SKM-1 treated with dmso at 0.1 percent for 144 hours (cell line): ENCODE data around the gene PLA2G4E.

Experiments used
- DNase-seq: peaks from one replicate; lab custom pipeline; 2025; ENCODE audit not compliant: unreplicated experiment; lab: John Stamatoyannopoulos, UW

PLA2G4E gene, protein sequence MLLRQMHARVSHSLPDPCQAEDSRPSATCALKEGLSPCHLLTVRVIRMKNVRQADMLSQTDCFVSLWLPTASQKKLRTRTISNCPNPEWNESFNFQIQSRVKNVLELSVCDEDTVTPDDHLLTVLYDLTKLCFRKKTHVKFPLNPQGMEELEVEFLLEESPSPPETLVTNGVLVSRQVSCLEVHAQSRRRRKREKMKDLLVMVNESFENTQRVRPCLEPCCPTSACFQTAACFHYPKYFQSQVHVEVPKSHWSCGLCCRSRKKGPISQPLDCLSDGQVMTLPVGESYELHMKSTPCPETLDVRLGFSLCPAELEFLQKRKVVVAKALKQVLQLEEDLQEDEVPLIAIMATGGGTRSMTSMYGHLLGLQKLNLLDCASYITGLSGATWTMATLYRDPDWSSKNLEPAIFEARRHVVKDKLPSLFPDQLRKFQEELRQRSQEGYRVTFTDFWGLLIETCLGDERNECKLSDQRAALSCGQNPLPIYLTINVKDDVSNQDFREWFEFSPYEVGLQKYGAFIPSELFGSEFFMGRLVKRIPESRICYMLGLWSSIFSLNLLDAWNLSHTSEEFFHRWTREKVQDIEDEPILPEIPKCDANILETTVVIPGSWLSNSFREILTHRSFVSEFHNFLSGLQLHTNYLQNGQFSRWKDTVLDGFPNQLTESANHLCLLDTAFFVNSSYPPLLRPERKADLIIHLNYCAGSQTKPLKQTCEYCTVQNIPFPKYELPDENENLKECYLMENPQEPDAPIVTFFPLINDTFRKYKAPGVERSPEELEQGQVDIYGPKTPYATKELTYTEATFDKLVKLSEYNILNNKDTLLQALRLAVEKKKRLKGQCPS

GRCh38 chr15:42020713-42021273, at the start of gene PLA2G4E:
PLA2G4E (minus strand) TSS chr15:42021042; CDS start chr15:42021030, 12 bp downstream.
- DNase-seq = no peak

DNA sequence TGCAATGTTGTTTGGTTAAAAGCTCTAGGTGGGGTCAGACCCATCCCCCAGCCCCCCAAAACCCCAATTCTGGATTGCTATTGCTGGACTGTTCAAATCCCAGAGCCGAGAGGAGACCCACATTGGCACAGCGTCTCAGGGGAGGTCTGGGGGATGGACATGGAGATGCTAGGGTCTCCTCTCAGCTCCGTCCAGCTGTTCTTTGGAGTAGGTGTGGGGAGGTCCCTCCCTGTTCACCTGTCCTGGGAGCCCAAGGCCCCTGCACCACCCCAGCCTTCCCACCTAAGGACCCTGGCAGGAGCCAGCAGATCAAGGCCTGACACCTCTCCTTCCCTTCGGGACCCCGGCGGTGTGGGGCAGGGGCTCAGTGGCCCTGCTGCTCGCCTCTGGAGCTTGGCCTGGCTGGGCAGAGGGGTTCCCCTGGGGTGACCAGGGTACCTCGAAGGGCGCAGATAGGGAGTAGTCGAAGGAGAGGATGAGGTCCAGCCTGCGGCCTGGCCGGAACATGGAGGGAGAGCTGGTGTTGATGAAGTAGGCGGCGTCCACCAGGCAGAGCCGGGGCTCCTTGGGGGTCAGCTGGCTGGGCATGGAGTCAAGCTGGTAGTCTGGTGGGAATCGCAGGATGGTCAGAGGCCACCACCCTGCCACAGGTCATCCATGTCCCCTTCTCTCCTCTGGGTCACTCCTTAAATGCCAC, 49.6 kb upstream of the PLA2G4E start:
- no peak for DNase-seq

DNA sequence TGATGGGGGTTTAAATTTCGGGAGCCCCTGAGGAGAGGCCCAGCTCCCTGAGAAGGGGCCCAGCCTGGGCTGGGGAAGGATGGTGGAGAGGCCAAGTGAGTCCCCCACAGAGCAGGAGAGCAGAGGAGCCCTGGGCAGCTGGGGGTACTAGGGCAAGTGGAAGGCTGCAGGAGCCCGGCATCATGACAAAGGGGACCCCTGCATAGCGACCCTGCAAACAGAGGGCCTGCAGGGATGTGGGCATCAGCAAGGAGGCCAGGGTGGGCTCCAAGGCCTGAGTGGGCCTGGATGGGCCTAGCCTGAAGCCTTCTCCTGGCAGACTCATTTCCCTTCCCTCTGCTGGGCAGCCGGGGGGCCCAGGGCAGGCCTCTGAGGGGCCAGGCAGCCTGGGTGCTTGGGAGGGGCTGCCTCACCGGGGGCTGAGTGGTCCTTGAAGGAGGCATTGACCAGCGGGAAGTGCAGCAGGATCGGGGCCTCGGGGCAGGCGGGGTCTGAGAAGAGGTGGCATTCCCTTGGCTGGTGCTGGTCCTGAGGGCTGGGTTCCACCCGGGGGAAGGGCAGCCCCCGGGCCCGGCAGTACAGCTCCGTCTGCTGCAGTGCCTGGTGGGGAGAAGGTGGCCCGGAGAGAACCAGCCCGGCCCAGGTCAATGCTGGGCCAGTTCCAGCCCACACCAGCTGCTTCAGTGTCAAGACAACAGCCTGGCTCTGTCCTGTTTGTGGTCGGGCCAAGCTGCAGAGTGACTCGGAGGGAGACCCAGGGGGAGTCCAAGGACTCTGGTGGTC, 48.8 kb upstream of the PLA2G4E start:
- DNase-seq = no peak

- DNase-seq = no peak
Measured at GRCh38 chr15:42069025-42069424, 48.2 kb upstream of the PLA2G4E start.

DNA sequence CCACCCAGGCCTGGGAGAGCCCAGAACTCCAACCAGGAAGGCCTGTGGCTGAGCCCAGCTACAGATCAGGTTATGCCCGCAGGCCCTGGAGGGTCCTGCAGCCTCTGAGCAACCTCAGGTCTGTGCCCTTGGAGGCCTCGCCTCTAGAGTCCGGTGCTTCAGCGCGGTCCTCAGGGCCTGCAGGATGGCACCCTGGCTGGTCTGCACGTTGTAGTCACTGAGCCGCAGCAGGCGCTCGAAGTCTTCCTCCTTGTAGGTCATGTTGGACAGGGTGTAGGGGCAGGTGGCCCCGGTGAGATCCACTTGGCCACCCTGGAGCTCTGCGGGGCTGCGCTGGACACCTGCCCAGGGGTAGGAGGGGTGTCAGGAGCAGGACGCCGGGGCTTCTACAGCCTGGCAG, 47.8 kb upstream of the PLA2G4E start:
- no peak for DNase-seq

GRCh38 chr15:42066764-42067415, 46.0 kb upstream of the PLA2G4E start:
- no peak for DNase-seq

- no peak for DNase-seq
Measured at GRCh38 chr15:42065468-42065867, 44.6 kb upstream of the PLA2G4E start.

DNA sequence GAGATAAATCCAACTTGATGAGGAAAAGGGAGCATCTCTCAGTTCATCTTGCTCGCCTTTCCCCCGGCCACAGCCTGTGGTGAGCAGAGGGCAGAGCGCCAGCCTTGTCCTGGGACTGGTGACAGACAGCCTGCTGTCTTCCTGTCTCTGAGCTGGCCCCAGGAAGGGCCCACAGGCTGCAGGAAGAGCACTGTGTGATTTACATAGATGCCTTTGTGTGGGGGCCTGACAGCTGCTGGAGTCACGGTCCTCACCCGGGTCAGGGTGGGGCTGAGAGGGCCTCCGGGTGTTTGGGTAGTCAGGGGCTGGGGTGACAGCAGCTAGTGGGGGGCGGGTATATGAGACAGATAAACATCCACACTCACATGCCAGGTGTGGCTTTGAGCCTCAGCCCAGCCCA, 44.2 kb upstream of the PLA2G4E start:
- no peak for DNase-seq

DNA sequence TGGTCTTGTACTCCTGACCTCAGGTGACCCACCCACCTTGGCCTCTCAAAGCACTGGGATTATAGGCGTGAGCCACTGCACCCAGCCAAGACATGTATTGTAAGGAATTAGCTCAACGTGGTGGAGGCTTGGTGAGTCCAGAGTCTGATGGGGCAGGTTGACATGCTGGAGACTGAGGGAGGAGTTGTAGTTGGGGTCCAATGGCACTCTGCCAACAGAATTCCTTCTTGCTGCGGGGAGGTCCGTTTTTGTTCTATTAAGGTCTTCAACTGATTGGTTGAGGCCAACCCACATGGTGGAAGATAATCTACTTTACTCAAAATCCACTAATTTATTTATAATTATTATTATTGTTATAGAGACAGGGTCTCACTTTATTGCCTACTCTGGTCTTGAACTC, 43.4 kb upstream of the PLA2G4E start:
- no peak for DNase-seq

DNA sequence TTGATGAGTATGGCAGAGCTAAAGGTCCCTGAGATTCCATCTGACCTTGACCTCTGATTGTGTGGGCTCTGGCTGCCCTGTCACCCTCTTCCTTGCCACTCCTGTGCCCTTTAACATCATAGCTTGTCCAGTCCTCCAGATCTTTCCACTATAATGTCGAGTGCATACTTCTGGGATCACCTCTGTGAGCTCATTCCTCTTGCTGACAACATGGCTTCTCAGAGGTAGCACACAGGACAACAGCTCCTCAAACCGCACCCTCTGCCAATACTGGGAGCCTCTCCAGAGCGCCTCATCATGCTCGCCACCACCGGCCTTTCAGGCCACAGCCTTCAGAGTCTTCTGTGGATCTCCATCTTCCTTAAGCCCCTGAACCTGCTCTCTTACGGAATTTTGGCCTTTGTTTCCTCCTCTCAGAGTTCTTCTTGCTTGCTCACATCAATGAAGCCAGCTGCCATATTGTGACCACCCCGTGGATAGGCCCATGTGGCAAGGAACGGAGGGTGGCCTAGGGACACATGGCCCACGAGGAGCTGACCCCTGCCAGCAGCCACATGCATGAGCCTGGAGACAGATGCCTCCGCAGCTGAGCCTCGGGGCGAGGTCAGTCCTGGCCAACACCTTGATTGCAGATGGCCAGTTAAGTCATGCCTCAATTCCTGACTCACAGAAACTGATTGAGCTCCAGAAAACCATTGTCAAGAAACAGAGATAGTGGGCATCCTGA, 42.4 kb upstream of the PLA2G4E start:
- DNase-seq = no peak

DNA sequence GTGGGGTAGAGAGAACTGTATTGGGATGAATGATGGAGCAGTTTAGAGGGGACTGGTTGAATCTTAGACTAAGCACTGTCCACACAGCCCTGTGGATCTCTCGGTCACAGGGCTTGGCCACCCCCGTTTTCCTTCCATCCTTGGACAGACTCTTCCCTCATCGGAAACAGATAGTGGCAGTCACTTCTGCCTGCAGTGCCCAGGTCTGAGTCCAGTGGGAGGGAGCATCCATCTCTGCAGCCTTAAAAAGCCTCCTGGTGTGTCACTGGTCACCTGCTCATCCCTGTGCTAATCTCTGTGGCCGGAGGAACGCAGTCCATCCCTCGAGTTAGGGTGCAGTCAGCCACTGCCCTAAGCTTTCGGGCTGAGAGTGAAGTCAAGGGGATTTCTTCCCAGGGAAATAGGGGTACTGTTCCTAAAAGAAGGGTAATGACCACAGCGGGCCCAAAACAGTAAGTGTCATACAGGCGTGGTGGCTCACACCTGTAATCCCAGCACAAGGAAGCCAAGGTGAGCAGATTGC, 41.5 kb upstream of the PLA2G4E start:
- DNase-seq = no peak

DNA sequence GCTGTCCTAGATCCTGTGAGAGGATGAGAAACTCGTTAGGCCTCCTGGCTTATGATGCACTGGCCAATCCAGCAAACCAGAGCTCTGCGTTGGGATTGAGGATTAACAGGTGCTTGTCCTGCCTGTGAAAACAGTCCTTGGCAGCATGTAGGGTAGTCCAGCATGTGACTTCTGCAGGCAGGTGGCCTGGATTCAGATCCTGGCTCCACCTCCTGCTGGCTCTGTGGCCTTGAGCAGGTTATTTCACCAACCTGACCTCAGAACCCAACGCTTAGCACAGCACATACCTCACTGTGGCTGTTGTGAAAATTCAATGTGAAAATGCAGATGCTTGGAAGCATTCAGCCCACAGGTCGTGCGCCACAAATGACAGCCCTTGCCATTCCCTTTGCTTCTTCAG, 40.0 kb upstream of the PLA2G4E start:
- DNase-seq = no peak

- DNase-seq = no peak
Measured at GRCh38 chr15:42060477-42060763, 39.6 kb upstream of the PLA2G4E start.

DNA sequence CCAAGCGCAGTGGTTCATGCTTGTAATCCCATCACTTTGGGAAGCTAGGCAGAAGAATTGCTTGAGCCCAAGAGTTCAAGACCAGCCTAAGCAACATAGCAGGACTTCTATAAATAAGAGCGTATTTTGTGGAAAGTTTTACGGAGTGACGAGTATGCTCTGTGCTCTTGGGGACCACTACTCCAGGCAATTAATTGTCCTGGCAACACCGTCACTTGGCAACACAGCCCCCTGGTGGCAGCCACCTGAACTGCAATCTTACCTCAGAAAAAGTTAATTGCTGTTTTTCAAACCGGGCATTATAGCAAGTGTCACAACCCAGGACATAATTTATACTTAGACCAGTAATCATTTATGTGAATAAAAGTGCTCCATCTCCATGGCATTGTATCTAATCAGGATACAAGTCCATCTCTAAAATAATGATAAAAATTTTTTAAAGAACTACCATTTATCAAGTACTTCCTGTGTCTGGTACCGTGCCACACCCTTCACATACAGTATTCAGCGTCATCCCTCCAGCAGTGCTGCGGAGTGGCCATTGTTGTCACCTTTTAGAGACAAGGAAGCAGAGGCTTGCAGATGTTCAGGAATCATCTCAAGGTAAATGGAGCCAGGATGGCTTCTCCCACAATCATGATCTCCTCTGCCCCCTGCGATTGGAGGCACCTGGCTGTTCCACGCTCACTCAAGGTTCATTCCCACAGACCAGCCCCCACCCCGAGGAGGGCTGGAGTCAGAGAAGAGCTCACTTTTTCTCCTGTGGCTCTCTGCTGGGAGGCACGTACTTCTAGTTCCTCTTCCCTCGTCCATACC, 39.0 kb upstream of the PLA2G4E start:
- peak; percentile 28 for DNase-seq

DNA sequence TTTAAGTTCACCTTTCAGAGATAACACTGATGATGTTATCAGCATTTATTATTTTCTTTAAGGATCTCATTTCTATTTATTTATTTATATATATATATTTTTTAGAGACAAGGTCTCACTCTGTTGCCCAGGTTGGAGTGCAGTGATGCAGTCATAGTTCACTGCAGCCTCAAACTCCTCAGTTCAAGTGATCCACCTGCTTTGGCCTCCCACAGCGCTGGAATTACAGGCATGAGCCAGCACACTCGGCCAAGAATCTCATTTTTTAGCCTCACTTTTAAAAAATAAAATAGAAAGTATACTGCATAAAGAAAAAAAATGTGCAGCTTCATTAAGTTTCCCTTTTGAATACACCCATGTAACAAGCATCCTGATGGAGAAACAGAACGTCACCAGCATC, 37.9 kb upstream of the PLA2G4E start:
- no peak for DNase-seq

DNA sequence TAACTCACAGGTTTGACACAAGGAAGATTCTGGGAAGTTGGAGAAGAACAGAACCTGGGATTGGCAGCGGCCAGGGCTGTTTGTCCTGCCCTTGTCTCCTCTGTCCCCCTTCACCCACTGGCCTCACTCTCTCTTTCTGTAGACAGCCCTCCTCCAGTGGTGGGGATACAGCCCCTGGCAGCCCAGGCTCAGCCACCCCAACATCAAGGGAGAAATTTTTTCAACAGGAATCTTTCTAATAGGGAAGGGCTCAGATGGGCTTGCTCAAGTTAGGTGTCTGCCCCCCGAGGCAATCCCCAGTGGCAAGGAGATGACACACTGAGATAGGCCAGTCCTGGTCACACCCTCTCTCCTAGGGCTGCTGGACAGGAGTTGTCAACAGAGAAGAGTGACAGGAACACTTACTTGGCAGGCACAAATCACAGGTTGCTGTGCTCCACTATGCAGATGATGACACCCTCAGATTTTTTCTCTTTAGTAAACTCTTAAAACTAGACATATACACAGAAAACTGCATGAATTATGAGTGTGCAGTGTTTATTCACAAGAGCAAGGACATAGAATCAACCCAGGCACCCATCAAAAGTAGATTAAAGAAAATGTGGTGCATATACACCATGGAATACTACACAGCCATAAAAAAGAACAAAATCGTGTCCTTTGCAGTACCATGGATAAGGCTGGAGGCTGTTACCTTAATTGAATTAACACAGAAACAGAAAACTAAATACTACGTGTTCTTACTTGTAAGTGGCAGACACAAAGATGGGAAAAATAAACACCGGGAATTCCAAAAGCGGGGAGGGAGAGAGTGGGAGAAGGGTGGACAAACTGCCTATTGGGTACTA, 37.2 kb upstream of the PLA2G4E start:
- DNase-seq = no peak

DNA sequence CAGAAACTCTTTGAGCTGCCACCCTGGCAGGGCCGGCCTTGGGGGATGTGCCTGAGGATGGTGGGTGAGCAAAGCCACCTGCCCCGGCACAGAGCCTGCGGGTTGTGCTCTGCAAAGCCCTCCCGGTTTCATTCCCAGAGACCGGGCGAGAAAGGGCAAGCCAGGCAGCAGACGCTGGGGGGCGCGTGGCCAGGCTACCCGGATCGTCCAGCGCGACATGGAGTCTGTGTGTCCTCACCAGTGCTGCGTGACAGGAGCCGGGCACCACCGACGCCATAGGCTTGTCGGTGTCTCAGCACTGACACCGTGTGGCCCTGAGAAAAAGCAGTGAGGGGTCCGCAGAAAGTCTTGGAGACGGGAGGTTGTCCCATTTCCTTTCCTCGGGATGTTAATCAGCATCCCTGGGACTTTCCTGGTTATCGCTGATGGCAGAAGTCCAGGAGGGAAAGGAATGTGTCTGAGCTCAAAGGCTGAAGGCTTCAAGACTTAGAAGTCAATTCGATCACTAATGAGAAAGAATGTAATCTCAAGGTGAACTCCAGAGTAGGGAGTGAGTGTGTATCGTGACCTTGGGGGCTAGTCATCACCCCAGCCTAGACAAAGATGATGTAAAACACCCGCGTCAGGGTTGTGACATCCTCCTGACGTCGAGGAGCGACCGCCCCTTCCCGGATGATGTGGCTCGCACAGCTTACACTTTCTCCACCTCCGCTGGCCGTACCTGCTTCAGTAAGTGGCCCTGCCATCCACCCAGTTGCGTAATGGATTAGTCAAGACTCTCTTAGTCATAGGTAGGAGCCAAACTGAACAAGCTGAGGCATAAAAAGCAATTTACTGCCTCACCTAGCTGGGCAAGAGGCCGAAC, 36.3 kb upstream of the PLA2G4E start:
- DNase-seq = peak; percentile 70
